ENCODE results near the gene SMU1. TPM values are rescaled to one million over a fixed set of nuclear protein-coding genes. Genes with fewer than 3 reads are reported as not detected.

Gene SMU1
- total RNA-seq, 1 experiment from 2014 or later = 23.2 TPM

DNA sequence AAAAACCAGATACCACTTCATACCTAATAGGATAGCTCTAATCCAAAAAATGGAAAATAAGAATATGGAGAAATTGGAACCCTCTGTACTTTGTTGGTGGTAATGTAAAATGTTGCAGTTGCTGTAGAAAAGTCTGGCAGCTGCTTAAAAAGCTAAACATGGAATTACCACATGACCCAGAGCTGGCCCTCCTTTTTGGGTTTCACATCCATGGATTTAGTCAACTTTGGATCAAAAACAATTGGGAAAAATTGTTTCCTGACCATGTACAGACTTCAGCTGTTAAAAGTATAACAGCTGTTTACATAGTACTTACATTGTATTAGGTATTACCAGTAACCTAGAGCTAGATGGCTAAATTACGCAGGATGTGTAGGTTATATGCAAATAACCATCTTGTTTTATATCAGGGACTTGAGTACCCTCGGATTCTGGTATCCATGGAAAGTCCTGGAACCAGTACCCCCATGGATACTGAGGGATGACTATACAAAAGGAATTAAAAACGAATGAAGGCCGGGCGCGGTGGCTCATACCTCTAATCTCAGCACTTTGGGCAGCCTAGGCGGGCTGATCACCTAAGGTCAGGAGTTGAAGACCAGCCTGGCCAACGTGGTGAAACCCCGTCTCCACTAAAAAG, 35.6 kb downstream of the SMU1 start (continued):
- no peak for TF ChIP-seq ZNF423 (CRISPR knock-in tag; IDR thresholded peaks at IDR 0.05)
- no peak for TF ChIP-seq ESRRA (CRISPR knock-in tag; IDR thresholded peaks at IDR 0.05; ENCODE audit: borderline replicate concordance)
- TF ChIP-seq ATF6 (CRISPR knock-in tag; IDR thresholded peaks at IDR 0.05) = no peak
- TF ChIP-seq TEAD1 (CRISPR knock-in tag; IDR thresholded peaks at IDR 0.05) = no peak
- no peak for TF ChIP-seq PRRX2 (CRISPR knock-in tag; IDR thresholded peaks at IDR 0.05)
- no peak for TF ChIP-seq ZNF512 (CRISPR knock-in tag; IDR thresholded peaks at IDR 0.05; ENCODE audit: borderline replicate concordance)
- TF ChIP-seq, protein P1, sequence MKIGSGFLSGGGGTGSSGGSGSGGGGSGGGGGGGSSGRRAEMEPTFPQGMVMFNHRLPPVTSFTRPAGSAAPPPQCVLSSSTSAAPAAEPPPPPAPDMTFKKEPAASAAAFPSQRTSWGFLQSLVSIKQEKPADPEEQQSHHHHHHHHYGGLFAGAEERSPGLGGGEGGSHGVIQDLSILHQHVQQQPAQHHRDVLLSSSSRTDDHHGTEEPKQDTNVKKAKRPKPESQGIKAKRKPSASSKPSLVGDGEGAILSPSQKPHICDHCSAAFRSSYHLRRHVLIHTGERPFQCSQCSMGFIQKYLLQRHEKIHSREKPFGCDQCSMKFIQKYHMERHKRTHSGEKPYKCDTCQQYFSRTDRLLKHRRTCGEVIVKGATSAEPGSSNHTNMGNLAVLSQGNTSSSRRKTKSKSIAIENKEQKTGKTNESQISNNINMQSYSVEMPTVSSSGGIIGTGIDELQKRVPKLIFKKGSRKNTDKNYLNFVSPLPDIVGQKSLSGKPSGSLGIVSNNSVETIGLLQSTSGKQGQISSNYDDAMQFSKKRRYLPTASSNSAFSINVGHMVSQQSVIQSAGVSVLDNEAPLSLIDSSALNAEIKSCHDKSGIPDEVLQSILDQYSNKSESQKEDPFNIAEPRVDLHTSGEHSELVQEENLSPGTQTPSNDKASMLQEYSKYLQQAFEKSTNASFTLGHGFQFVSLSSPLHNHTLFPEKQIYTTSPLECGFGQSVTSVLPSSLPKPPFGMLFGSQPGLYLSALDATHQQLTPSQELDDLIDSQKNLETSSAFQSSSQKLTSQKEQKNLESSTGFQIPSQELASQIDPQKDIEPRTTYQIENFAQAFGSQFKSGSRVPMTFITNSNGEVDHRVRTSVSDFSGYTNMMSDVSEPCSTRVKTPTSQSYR (CRISPR knock-in tag; IDR thresholded peaks at IDR 0.05) = no peak

DNA sequence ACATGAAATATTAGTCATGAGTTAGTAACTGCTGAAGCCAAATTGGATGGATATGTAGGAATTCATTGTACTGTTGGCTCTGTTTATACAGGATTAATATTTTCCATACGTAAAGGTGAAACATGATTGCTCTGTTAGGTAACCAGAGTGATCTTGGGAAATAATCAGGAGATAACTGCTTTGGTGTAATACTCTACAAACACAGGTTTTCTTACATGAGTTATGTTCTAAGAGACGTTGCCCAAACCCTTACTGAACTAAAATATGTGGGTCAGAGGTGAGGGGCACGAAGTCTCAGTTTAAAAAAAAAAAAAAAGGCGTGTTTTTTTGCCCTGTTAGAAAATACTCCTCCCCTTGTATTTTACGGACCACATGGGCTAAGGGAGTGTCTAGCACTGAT, 43.6 kb downstream of the SMU1 start:
- TF ChIP-seq, protein P2, sequence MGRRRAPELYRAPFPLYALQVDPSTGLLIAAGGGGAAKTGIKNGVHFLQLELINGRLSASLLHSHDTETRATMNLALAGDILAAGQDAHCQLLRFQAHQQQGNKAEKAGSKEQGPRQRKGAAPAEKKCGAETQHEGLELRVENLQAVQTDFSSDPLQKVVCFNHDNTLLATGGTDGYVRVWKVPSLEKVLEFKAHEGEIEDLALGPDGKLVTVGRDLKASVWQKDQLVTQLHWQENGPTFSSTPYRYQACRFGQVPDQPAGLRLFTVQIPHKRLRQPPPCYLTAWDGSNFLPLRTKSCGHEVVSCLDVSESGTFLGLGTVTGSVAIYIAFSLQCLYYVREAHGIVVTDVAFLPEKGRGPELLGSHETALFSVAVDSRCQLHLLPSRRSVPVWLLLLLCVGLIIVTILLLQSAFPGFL (CRISPR knock-in tag; IDR thresholded peaks at IDR 0.05; ENCODE audit: borderline replicate concordance) = no peak
- TF ChIP-seq MLX (CRISPR knock-in tag; IDR thresholded peaks at IDR 0.05) (no peak), JAZF1 (CRISPR knock-in tag; IDR thresholded peaks at IDR 0.05) (no peak), GABPB1 (CRISPR knock-in tag; IDR thresholded peaks at IDR 0.05) (no peak), FOXJ3 (CRISPR knock-in tag; IDR thresholded peaks at IDR 0.05; ENCODE audit: borderline replicate concordance) (no peak)
- no peak overlapping the region for H3K27ac Mint-ChIP-seq
- POLR2A ChIA-PET = no interaction called here

GRCh38 chr9:33032292-33032691, 44.2 kb downstream of the SMU1 start:
- no peaks in the 10 kb centered on the region for H3K9me3 Mint-ChIP-seq
- H3K27ac Mint-ChIP-seq = no peak overlapping the region
- H3K4me1 Mint-ChIP-seq = no peaks in the 10 kb centered on the region
- POLR2A ChIA-PET = no interaction called here
- ATAC-seq (no peak), DNase-seq (ENCODE audit: low spot score) (no peak)
- no peak overlapping the region for H3K4me3 Mint-ChIP-seq
- CTCF ChIA-PET = no interaction called here
- no peaks in the 10 kb centered on the region for H3K27me3 Mint-ChIP-seq (ENCODE audit: low read depth)
- H3K36me3 Mint-ChIP-seq = peaks cover 87% of the 10 kb centered on the region
- TF ChIP-seq FOXP4 (CRISPR knock-in tag; IDR thresholded peaks at IDR 0.05) (no peak), CTCF (IDR thresholded peaks at IDR 0.05) (no peak), MAX (CRISPR knock-in tag; IDR thresholded peaks at IDR 0.05) (no peak), NR1H2 (CRISPR knock-in tag; IDR thresholded peaks at IDR 0.05) (no peak), NFE2L1 (CRISPR knock-in tag; IDR thresholded peaks at IDR 0.05) (no peak), ZNF263 (CRISPR knock-in tag; IDR thresholded peaks at IDR 0.05; ENCODE audit: low read depth) (no peak), ATF6 (CRISPR knock-in tag; IDR thresholded peaks at IDR 0.05) (no peak)

More for the DNA sequence above, 43.6 kb downstream of the SMU1 start:
- H3K4me3 Mint-ChIP-seq = no peak overlapping the region
- ATAC-seq (no peak), DNase-seq (ENCODE audit: low spot score) (no peak)
- H3K4me1 Mint-ChIP-seq = no peaks in the 10 kb centered on the region
- H3K36me3 Mint-ChIP-seq = peaks cover 91% of the 10 kb centered on the region
- no peaks in the 10 kb centered on the region for H3K27me3 Mint-ChIP-seq (ENCODE audit: low read depth)
- CTCF ChIA-PET = no interaction called here
- H3K9me3 Mint-ChIP-seq = no peaks in the 10 kb centered on the region

All from WTC11 (cell line).